Sigmoid colon (tissue), 4 donors: Measurements from ENCODE around the gene IRF2BP2.

Experiments
- CTCF ChIP-seq, 4 experiments: fragments of 450-650 bp in 3 of 4; fragments of 200-600 bp in 1 of 4; IDR thresholded peaks; one replicate each; pipeline ENCODE4 v1.5.1; 2016 to 2019; ENCODE audit warnings: antibody characterized with exemption in 4 of 4, mild to moderate bottlenecking in 3 of 4, moderate library complexity in 2 of 4
- EP300 ChIP-seq, 4 donors: sonication (generic); formaldehyde crosslinking; IDR thresholded peaks; one replicate each; pipeline ENCODE4 v1.6.1; 2017; ENCODE audit warnings: antibody characterized with exemption in 4 of 4
- POLR2A ChIP-seq, 2 donors: fragments of 450-650 bp; IDR thresholded peaks; one replicate each; pipeline ENCODE4 v1.6.1; 2016; ENCODE audit warnings: antibody characterized with exemption in 2 of 2, mild to moderate bottlenecking in 2 of 2, moderate library complexity in 2 of 2

- no peak for TF ChIP-seq CTCF (IDR thresholded peaks at IDR 0.05)
- no peak for TF ChIP-seq POLR2A (IDR thresholded peaks at IDR 0.05)
- no peak for TF ChIP-seq EP300 (IDR thresholded peaks at IDR 0.05)
Measured at GRCh38 chr1:234659538-234659937, 49.6 kb upstream of the IRF2BP2 start.
